Activated CD8-positive, alpha-beta T cell treated with anti-CD3 and anti-CD28 coated beads for 36 hours (primary cell): ENCODE data around the gene IFRD2. TPM values are rescaled to one million over a fixed set of nuclear protein-coding genes. Genes with fewer than 3 reads are reported as not detected.

Experiments used
- ATAC-seq: fragments of 200-7000 bp; cut with Tn5 transposase; one replicate; pipeline ENCODE4 v1.10.0; 2021; ENCODE audit warnings: mild to moderate bottlenecking, moderate library complexity
- CTCF ChIA-PET: fragments of 350-600 bp; sonication (Branson Sonifier 250); formaldehyde crosslinking; loops from one replicate; lab custom pipeline; 2021; ENCODE audit warnings: antibody characterized with exemption; lab: Charles Lee
- POLR2A ChIA-PET: fragments of 350-600 bp; sonication (Branson Sonifier 250); formaldehyde crosslinking; loops from one replicate; lab custom pipeline; 2021; ENCODE audit warnings: antibody characterized with exemption; lab: Charles Lee
- DNase-seq: peaks from one replicate; pipeline ENCODE4 v3.0.0-alpha.2; 2020
- H3K27ac Mint-ChIP-seq: one replicate; pipeline ENCODE4 v1.8.0; 2021; ENCODE audit warnings: mild to moderate bottlenecking, mixed read lengths
- H3K27me3 Mint-ChIP-seq: one replicate; pipeline ENCODE4 v1.8.0; 2021; ENCODE audit warnings: mixed read lengths
- H3K36me3 Mint-ChIP-seq: one replicate; pipeline ENCODE4 v1.8.0; 2021; ENCODE audit warnings: low read depth, mixed read lengths
- H3K4me1 Mint-ChIP-seq: one replicate; pipeline ENCODE4 v1.8.0; 2021; ENCODE audit warnings: low read depth, mixed read lengths
- H3K4me3 Mint-ChIP-seq: one replicate; pipeline ENCODE4 v1.8.0; 2021; ENCODE audit warnings: mild to moderate bottlenecking, moderate library complexity, mixed read lengths
- H3K9me3 Mint-ChIP-seq: one replicate; pipeline ENCODE4 v1.8.0; 2021; ENCODE audit warnings: mixed read lengths
- intact Hi-C: fragments of 100-400 bp; cut with micrococcal nuclease; formaldehyde crosslinking; loops from one replicate; pipeline ENCODE4 v1.10.0; 2022
- total RNA-seq, 2 experiments: library from RNA; stranded (reverse); gene quantifications; one replicate each; pipeline ENCODE4 v1.2.3, GENCODE V29; 2021
- TF ChIP-seq, protein P1 (sequence below): fragments of 200-600 bp; IDR thresholded peaks from one replicate; pipeline ENCODE4 v1.8.0; 2022; ENCODE audit warnings: antibody characterized with exemption, mild to moderate bottlenecking

IFRD2 gene
- total RNA-seq, 2 experiments from 2014 or later = 132 to 133 TPM

DNA sequence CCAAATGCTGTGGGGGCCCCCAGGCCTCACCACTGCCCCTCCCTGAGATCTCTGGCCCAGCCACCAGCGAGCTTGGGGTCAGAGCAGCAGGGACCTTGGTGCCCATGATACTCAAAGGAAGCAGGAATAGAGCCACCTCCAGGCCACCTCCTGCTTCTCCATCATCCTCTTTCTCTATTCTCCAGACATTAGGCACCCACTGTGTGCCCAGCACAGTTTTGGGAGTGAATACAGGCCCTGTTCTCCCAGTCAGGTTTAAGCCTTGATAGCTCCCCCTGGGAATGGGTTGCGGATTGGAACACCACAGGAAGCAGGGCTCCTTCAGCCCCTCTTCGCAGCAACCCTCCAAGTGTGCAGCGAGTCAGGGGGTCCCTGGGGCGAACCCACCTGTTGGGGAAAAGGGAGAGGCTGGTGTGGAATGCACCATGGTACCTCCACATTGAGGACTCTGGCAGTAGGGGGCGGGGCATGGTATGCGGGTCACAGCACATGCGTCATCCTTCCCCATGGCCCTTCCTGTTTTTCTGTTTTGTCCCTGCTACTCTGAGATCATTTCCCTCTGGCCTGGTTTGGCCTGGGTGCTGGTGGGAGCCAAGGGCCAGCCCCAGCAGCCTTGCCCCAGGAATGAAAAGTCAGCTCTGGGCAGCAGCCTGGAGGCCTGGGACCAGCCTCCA is 37.5 kb downstream of the IFRD2 start:
- no peak for ATAC-seq
- DNase-seq = no peak
- Mint-ChIP-seq H3K36me3 (peaks cover 37% of the 10 kb centered on the region), H3K9me3 (no peaks in the 10 kb centered on the region), H3K27ac (no peak overlapping the region), H3K4me3 (no peak overlapping the region), H3K27me3 (no peaks in the 10 kb centered on the region), H3K4me1 (peaks cover 17% of the 10 kb centered on the region)
- CTCF ChIA-PET = interaction anchor here (1.5 to 11.8 kb wide), 4 partner anchors 6 to 60 kb away, joined by 3 to 97 read pairs (median 56); no protein-coding TSS in a partner anchor
- POLR2A ChIA-PET = interaction anchor here (0.6 kb wide), 1 partner anchor 39 kb away, joined by 3 read pairs; no protein-coding TSS in a partner anchor
- intact Hi-C loops = no loop called here
- TF ChIP-seq, protein P1, sequence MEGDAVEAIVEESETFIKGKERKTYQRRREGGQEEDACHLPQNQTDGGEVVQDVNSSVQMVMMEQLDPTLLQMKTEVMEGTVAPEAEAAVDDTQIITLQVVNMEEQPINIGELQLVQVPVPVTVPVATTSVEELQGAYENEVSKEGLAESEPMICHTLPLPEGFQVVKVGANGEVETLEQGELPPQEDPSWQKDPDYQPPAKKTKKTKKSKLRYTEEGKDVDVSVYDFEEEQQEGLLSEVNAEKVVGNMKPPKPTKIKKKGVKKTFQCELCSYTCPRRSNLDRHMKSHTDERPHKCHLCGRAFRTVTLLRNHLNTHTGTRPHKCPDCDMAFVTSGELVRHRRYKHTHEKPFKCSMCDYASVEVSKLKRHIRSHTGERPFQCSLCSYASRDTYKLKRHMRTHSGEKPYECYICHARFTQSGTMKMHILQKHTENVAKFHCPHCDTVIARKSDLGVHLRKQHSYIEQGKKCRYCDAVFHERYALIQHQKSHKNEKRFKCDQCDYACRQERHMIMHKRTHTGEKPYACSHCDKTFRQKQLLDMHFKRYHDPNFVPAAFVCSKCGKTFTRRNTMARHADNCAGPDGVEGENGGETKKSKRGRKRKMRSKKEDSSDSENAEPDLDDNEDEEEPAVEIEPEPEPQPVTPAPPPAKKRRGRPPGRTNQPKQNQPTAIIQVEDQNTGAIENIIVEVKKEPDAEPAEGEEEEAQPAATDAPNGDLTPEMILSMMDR = no peak

DNA sequence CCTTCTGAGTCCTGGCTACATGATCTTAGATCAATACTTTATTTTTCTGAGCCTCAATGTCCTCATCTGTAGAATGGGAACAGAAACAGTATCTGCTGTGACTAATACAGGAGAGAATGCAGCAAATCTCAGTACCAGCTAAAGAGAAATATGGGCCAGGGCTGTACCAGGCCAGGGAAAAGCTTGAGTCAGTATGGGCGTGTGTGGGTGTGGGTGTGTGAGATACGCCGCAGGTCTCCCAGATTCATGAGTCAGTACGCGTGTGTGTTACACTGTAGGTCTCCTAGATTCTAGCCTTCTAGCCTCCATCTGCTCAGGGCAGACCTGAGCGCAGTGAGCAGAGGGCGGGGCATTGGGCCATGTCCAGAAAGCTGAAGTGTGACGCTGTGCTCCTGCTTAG is 41.0 kb downstream of the IFRD2 start:
- H3K36me3 Mint-ChIP-seq = peaks cover 24% of the 10 kb centered on the region
- no peaks in the 10 kb centered on the region for H3K27me3 Mint-ChIP-seq
- H3K4me1 Mint-ChIP-seq = peaks cover 37% of the 10 kb centered on the region
- H3K4me3 Mint-ChIP-seq = no peak overlapping the region
- ATAC-seq (peak; percentile 12), DNase-seq (peak; percentile 75)
- ChIA-PET CTCF (interaction anchor here (0.9 to 6.2 kb wide), 4 partner anchors 6 to 57 kb away, joined by 4 to 94 read pairs (median 8); no protein-coding TSS in a partner anchor), POLR2A (interaction anchor here (0.7 to 1.0 kb wide), 5 partner anchors 10 to 26 kb away, joined by 3 read pairs; no protein-coding TSS in a partner anchor)
- H3K9me3 Mint-ChIP-seq = no peaks in the 10 kb centered on the region
- TF ChIP-seq, protein P1 = no peak
- intact Hi-C loops = no loop called here
- peak overlapping the region; percentile 87 for H3K27ac Mint-ChIP-seq

DNA sequence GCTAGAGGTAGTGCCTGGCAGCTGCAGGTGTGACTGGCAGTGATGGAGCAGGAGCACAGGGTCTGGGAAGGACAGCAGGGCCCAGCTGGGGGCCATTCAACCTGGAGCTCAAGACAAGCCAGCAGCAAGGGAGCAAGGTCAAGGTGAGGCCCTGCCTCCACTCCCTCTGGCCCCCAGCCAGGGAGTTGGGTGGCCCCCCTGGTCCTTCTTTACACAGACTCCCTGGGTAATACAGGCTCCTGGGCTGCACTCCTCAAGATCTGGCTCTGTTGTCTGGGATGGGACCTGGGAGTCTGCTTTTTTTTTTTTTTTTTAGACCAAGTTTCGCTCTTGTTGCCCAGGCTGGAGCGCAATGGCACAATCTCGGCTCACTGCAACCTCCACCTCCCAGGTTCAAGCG is 41.7 kb downstream of the IFRD2 start:
- H3K4me3 Mint-ChIP-seq = no peak overlapping the region
- no peak for DNase-seq
- CTCF ChIA-PET = interaction anchor here (0.8 to 6.2 kb wide), 6 partner anchors 7 to 58 kb away, joined by 3 to 94 read pairs (median 5); no protein-coding TSS in a partner anchor
- H3K4me1 Mint-ChIP-seq = peaks cover 40% of the 10 kb centered on the region
- H3K27ac Mint-ChIP-seq = peak overlapping the region; percentile 87
- POLR2A ChIA-PET = interaction anchor here (1.3 to 1.5 kb wide), 2 partner anchors 8 to 15 kb away, joined by 4 read pairs; partner anchors contain the start of gene GNAI2
- intact Hi-C loops = no loop called here
- no peaks in the 10 kb centered on the region for H3K9me3 Mint-ChIP-seq
- no peaks in the 10 kb centered on the region for H3K27me3 Mint-ChIP-seq
- no peak for ATAC-seq
- TF ChIP-seq, protein P1 = no peak
- H3K36me3 Mint-ChIP-seq = peaks cover 21% of the 10 kb centered on the region

DNA sequence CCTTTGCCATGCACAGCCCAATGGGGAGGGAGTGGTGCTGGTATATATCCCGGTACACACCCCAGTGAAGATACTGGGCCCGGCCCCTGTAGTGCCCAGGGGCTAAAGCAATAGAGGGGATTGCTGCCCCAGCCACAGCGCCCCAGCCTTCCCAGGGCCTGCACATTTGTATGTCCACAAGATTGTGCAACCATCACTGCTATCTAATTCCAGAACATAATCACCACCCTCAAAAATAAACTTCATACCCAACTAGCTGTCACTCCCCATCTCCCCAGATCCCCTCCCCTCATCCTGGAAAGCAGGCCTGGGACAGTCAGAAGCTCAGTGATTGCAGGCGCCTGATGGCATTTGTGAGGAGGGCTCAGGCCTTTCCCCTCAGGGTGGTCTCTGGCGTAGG is 42.8 kb downstream of the IFRD2 start:
- peak overlapping the region; percentile 87 for H3K27ac Mint-ChIP-seq
- H3K4me3 Mint-ChIP-seq = no peak overlapping the region
- no peak for DNase-seq
- intact Hi-C loops = no loop called here
- CTCF ChIA-PET = interaction anchor here (1.2 to 6.2 kb wide), 6 partner anchors 8 to 57 kb away, joined by 3 to 94 read pairs (median 6); no protein-coding TSS in a partner anchor
- POLR2A ChIA-PET = interaction anchor here (1.1 to 2.1 kb wide), 6 partner anchors 8 to 43 kb away, joined by 3 to 5 read pairs (median 4); partner anchors contain the start of genes GNAI2 and IFRD2
- ATAC-seq = no peak
- peaks cover 48% of the 10 kb centered on the region for H3K4me1 Mint-ChIP-seq
- peaks cover 21% of the 10 kb centered on the region for H3K36me3 Mint-ChIP-seq
- TF ChIP-seq, protein P1 = no peak
- H3K27me3 Mint-ChIP-seq = no peaks in the 10 kb centered on the region
- H3K9me3 Mint-ChIP-seq = no peaks in the 10 kb centered on the region
